ACC112 (cell line): ENCODE data around the gene TBCK.

Experiments
- H2AFZ ChIP-seq: fragments of 200-600 bp; sonication (generic); one replicate; pipeline ENCODE4 v1.6.0; 2017; ENCODE audit warnings: antibody characterized with exemption, low read length; ENCODE audit not compliant: unreplicated experiment
- H3K27ac ChIP-seq: fragments of 200-600 bp; sonication (generic); 2 replicates; pipeline ENCODE4 v1.5.1; 2014; ENCODE audit warnings: low read depth, mild to moderate bottlenecking, antibody characterized with exemption, low read length, moderate library complexity
- H3K27me3 ChIP-seq: fragments of 200-600 bp; sonication (generic); 2 replicates; pipeline ENCODE4 v1.6.1; 2014; ENCODE audit warnings: mild to moderate bottlenecking, antibody characterized with exemption, low read length, moderate library complexity, mixed read lengths; ENCODE audit not compliant: insufficient read depth
- H3K36me3 ChIP-seq: fragments of 200-600 bp; sonication (generic); 2 replicates; pipeline ENCODE4 v1.6.1; 2016; ENCODE audit warnings: mild to moderate bottlenecking, antibody characterized with exemption, low read length, moderate library complexity, mixed read lengths; ENCODE audit not compliant: insufficient read depth
- H3K4me1 ChIP-seq: fragments of 200-600 bp; sonication (generic); one replicate; pipeline ENCODE4 v1.6.1; 2016; ENCODE audit warnings: low read length, mixed read lengths; ENCODE audit not compliant: insufficient read depth, unreplicated experiment, control insufficient read depth
- H3K4me3 ChIP-seq: fragments of 200-600 bp; sonication (generic); 2 replicates; pipeline ENCODE4 v1.5.1; 2014; ENCODE audit warnings: mild to moderate bottlenecking, low read depth, low read length
- H3K79me2 ChIP-seq: fragments of 200-600 bp; sonication (generic); one replicate; pipeline ENCODE4 v1.6.0; 2016; ENCODE audit warnings: low read length; ENCODE audit not compliant: control insufficient read depth, unreplicated experiment, insufficient read depth

TBCK gene

GRCh38 chr4:106092361-106093040 is 223.5 kb downstream of the TBCK start:
- peaks cover 12% of the 10 kb centered on the region for H3K36me3 ChIP-seq
- H3K4me3 ChIP-seq, result no peak overlapping the region
- no peaks in the 10 kb centered on the region for H3K27me3 ChIP-seq
- H3K4me1 ChIP-seq, result no peaks in the 10 kb centered on the region
- no peak overlapping the region for H2AFZ ChIP-seq
- no peak overlapping the region for H3K27ac ChIP-seq
- no peaks in the 10 kb centered on the region for H3K79me2 ChIP-seq

- Histone ChIP-seq H3K27ac (no peak overlapping the region), H3K36me3 (peaks cover 12% of the 10 kb centered on the region)
Observed at GRCh38 chr4:106090826-106091225, 225.2 kb downstream of the TBCK start.

GRCh38 chr4:106083065-106083464 is 232.9 kb downstream of the TBCK start:
- Histone ChIP-seq H2AFZ (no peak overlapping the region), H3K4me3 (no peak overlapping the region), H3K4me1 (no peaks in the 10 kb centered on the region), H3K27me3 (no peaks in the 10 kb centered on the region), H3K79me2 (no peaks in the 10 kb centered on the region), H3K27ac (no peak overlapping the region), H3K36me3 (peaks cover 5% of the 10 kb centered on the region)

More at GRCh38 chr4:106090826-106091225, 225.2 kb downstream of the TBCK start:
- Histone ChIP-seq H3K27me3 (no peaks in the 10 kb centered on the region), H2AFZ (no peak overlapping the region), H3K4me3 (no peak overlapping the region), H3K79me2 (no peaks in the 10 kb centered on the region), H3K4me1 (no peaks in the 10 kb centered on the region)

GRCh38 chr4:106080376-106080775 is 235.6 kb downstream of the TBCK start:
- Histone ChIP-seq H3K27ac (no peak overlapping the region), H3K4me3 (no peak overlapping the region), H3K79me2 (no peaks in the 10 kb centered on the region), H2AFZ (no peak overlapping the region), H3K36me3 (peaks cover 5% of the 10 kb centered on the region), H3K27me3 (no peaks in the 10 kb centered on the region), H3K4me1 (no peaks in the 10 kb centered on the region)

GRCh38 chr4:106079616-106080015 is 236.4 kb downstream of the TBCK start:
- H3K36me3 ChIP-seq, result peaks cover 8% of the 10 kb centered on the region

GRCh38 chr4:106065018-106065417 is 251.0 kb downstream of the TBCK start:
- Histone ChIP-seq H2AFZ (no peak overlapping the region), H3K79me2 (no peaks in the 10 kb centered on the region), H3K27me3 (no peaks in the 10 kb centered on the region), H3K36me3 (no peaks in the 10 kb centered on the region), H3K27ac (no peak overlapping the region), H3K4me1 (peaks cover 15% of the 10 kb centered on the region), H3K4me3 (no peak overlapping the region)

More at GRCh38 chr4:106079616-106080015, 236.4 kb downstream of the TBCK start:
- no peak overlapping the region for H2AFZ ChIP-seq
- no peaks in the 10 kb centered on the region for H3K4me1 ChIP-seq
- H3K79me2 ChIP-seq, result no peaks in the 10 kb centered on the region
- H3K27ac ChIP-seq, result no peak overlapping the region
- no peaks in the 10 kb centered on the region for H3K27me3 ChIP-seq
- H3K4me3 ChIP-seq, result no peak overlapping the region

- Histone ChIP-seq H3K36me3 (no peaks in the 10 kb centered on the region), H3K4me1 (peaks cover 15% of the 10 kb centered on the region), H3K4me3 (no peak overlapping the region), H3K27ac (no peak overlapping the region), H3K27me3 (no peaks in the 10 kb centered on the region), H2AFZ (no peak overlapping the region), H3K79me2 (no peaks in the 10 kb centered on the region)
Observed at GRCh38 chr4:106063009-106063408, 253.0 kb downstream of the TBCK start.

- Histone ChIP-seq H3K27ac (no peak overlapping the region), H3K36me3 (no peaks in the 10 kb centered on the region), H2AFZ (no peak overlapping the region), H3K4me3 (no peak overlapping the region), H3K4me1 (peaks cover 15% of the 10 kb centered on the region), H3K27me3 (no peaks in the 10 kb centered on the region), H3K79me2 (no peaks in the 10 kb centered on the region)
Observed at GRCh38 chr4:106062452-106062875, 253.5 kb downstream of the TBCK start.

- Histone ChIP-seq H2AFZ (no peak overlapping the region), H3K4me3 (no peak overlapping the region), H3K36me3 (no peaks in the 10 kb centered on the region), H3K27me3 (no peaks in the 10 kb centered on the region), H3K4me1 (peaks cover 15% of the 10 kb centered on the region), H3K79me2 (no peaks in the 10 kb centered on the region), H3K27ac (no peak overlapping the region)
Observed at GRCh38 chr4:106058921-106059320, 257.1 kb downstream of the TBCK start.

- Histone ChIP-seq H3K4me1 (no peaks in the 10 kb centered on the region), H3K79me2 (no peaks in the 10 kb centered on the region), H2AFZ (no peak overlapping the region), H3K27me3 (no peaks in the 10 kb centered on the region), H3K4me3 (no peak overlapping the region), H3K27ac (no peak overlapping the region), H3K36me3 (no peaks in the 10 kb centered on the region)
Observed at GRCh38 chr4:106056914-106057313, 259.1 kb downstream of the TBCK start.

GRCh38 chr4:106051514-106051913 is 264.5 kb downstream of the TBCK start:
- Histone ChIP-seq H3K36me3 (no peaks in the 10 kb centered on the region), H3K27me3 (no peaks in the 10 kb centered on the region), H3K27ac (no peak overlapping the region), H3K79me2 (no peaks in the 10 kb centered on the region), H3K4me3 (no peak overlapping the region), H2AFZ (no peak overlapping the region), H3K4me1 (no peaks in the 10 kb centered on the region)
